Activated naive CD8-positive, alpha-beta T cell treated with anti-CD3 and anti-CD28 coated beads, Interleukin-2, amount 50 U/mL, for 16 hours (primary cell): ENCODE results near the gene DYRK1A.
"Not testable (repeated sequence)": the region's sequence is repeated elsewhere in the genome, so short reads cannot be mapped to it uniquely, and the experiment has no call there.

ENCODE experiments used
- DNase-seq: peaks from one replicate; pipeline ENCODE4 v3.0.0-alpha.2; 2020; ENCODE audit warnings: low read depth, low spot score

The DYRK1A gene

GRCh38 chr21:37528150-37528937, 161.8 kb downstream of the DYRK1A start:
- no peak for DNase-seq

- no peak for DNase-seq
Observed at GRCh38 chr21:37529649-37530048, 163.1 kb downstream of the DYRK1A start.

- no peak for DNase-seq
Observed at GRCh38 chr21:37530901-37531351, 164.4 kb downstream of the DYRK1A start.

GRCh38 chr21:37531431-37531932, 164.9 kb downstream of the DYRK1A start:
- no peak for DNase-seq

- no peak for DNase-seq
Observed at GRCh38 chr21:37532868-37533780, 166.6 kb downstream of the DYRK1A start.

- no peak for DNase-seq
Observed at GRCh38 chr21:37534431-37534830, 167.9 kb downstream of the DYRK1A start.

- DNase-seq: no peak
Observed at GRCh38 chr21:37535130-37535529, 168.6 kb downstream of the DYRK1A start.

- DNase-seq: no peak
Observed at GRCh38 chr21:37535672-37536071, 169.1 kb downstream of the DYRK1A start.

- DNase-seq: no peak
Observed at GRCh38 chr21:37536616-37537278, 170.2 kb downstream of the DYRK1A start.

- DNase-seq: no peak
Observed at GRCh38 chr21:37537391-37537996, 170.9 kb downstream of the DYRK1A start.

- no peak for DNase-seq
Observed at GRCh38 chr21:37538971-37539590, 172.5 kb downstream of the DYRK1A start.

GRCh38 chr21:37541128-37541527, 174.6 kb downstream of the DYRK1A start:
- not testable (repeated sequence) for DNase-seq

- no peak for DNase-seq
Observed at GRCh38 chr21:37542512-37542911, 175.9 kb downstream of the DYRK1A start.

- DNase-seq: no peak
Observed at GRCh38 chr21:37546299-37546908, 179.8 kb downstream of the DYRK1A start.

- no peak for DNase-seq
Observed at GRCh38 chr21:37546949-37547614, 180.5 kb downstream of the DYRK1A start.

GRCh38 chr21:37547615-37548200, 181.1 kb downstream of the DYRK1A start:
- no peak for DNase-seq

- DNase-seq: no peak
Observed at GRCh38 chr21:37548521-37548981, 182.0 kb downstream of the DYRK1A start.

GRCh38 chr21:37549730-37550129, 183.2 kb downstream of the DYRK1A start:
- DNase-seq: not testable (repeated sequence)

GRCh38 chr21:37550157-37550556, 183.6 kb downstream of the DYRK1A start:
- DNase-seq: no peak
